Measurements from ENCODE around the gene TMEM140.
"Not testable (repeated sequence)": the region's sequence is repeated elsewhere in the genome, so short reads cannot be mapped to it uniquely, and the experiment has no call there.

TMEM140 gene

DNA sequence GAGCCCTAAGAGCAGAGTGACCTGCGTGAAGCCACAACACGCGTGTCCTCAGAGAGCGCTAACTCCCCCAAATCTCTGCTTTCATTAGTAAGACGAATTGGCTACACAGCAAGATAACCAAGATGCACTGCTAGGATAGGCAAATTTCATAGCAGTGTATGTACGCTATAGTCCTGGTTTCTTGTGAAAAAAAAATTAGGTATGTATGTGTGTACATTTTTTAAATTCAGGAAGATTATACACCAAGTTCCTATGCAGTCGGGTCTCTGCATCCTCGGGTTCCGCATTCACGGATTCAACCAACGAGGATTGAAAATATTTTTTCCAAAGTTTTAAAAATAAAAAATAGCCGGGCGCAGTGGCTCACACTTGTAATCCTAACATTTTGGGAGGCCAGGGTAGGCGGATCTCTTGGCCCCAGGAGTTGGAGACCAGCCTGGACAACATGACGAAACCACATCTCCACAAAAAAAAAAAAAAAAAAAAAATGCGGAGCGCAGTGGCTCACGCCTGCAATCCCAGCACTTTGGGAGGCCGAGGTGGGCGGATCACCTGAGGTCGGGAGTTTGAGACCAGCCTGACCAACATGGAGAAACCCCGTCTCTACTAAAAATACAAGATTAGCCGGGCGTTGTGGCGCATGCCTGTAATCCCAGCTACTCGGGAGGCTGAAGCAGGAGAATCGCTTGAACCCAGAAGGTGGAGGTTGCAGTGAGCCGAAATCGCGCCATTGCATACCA lies 64.2 kb downstream of the TMEM140 start:
- Histone ChIP-seq H3K4me3 (ENCODE audit: low read depth in 1 of 2, low read length in 2 of 2) (peak overlapping the region; percentile 72 to 83), H3K4me1 (ENCODE audit: control insufficient read depth in 1 of 2, insufficient read depth in 2 of 2, low read length in 2 of 2) (peaks cover 11 to 16% of the 10 kb centered on the region in 2 donors), H3K27ac (ENCODE audit: low read depth, low read length) (peak overlapping the region; percentile 46), H3K9ac (ENCODE audit: low read depth in 1 of 2, low read length in 2 of 2) (peak overlapping the region; percentile 59 to 76)
- H3K9me3 ChIP-seq (ENCODE audit: control insufficient read depth in 1 of 2, low read length in 2 of 2); H3K36me3 ChIP-seq (ENCODE audit: control insufficient read depth in 1 of 2, insufficient read depth in 2 of 2, low read length in 2 of 2); H3K27me3 ChIP-seq (ENCODE audit: control insufficient read depth in 1 of 2, insufficient read depth in 2 of 2, low read length in 2 of 2): not testable (repeated sequence)

DNA sequence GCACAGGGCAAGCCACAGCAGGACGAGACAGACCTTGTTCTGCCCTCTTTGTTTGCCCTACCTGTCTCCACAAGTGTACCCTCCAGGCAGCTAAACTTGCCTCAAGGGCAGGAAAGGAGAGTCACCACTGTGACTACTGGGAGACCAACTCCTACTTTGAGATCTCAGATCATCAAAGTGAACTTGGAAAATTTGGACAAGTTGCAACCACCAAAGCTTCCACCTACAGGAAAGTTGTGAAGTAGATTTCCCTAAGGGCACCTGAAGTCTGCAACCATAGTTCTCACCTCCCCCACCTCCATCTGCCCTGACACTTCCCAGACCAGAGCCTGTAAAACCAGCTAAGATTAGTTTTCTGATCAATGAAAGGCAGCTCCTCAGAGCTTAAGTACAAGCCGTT lies 66.0 kb downstream of the TMEM140 start:
- no peak overlapping the region for H3K27ac ChIP-seq (ENCODE audit: low read depth, low read length)
- no peak overlapping the region for H3K9ac ChIP-seq (ENCODE audit: low read depth in 1 of 2, low read length in 2 of 2)
- no peaks in the 10 kb centered on the region for H3K9me3 ChIP-seq (ENCODE audit: control insufficient read depth in 1 of 2, low read length in 2 of 2)
- no peaks in the 10 kb centered on the region for H3K27me3 ChIP-seq (ENCODE audit: control insufficient read depth in 1 of 2, insufficient read depth in 2 of 2, low read length in 2 of 2)
- no peak overlapping the region for H3K4me3 ChIP-seq (ENCODE audit: low read depth in 1 of 2, low read length in 2 of 2)
- peaks cover 12 to 23% of the 10 kb centered on the region in 2 donors for H3K4me1 ChIP-seq (ENCODE audit: control insufficient read depth in 1 of 2, insufficient read depth in 2 of 2, low read length in 2 of 2)
- H3K36me3 ChIP-seq (ENCODE audit: control insufficient read depth in 1 of 2, insufficient read depth in 2 of 2, low read length in 2 of 2), result no peaks in the 10 kb centered on the region

DNA sequence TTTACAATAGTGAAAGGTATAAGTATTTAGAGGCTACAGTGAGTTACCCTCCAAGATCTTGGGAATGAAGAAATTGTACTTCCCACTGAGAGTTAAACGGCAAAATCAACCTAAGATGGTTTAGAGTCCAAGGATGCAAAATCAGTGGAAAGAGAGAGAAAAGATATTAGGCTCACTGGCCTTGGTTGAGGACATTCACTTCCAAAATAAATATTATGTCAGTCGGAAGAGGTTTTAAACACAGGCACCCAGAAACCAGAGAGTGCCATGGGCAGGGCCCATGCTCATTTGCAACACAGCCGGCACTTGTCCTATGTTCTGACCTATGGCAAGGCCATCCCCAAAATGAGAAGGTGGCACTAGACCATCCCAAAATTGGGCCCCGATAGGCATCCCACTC lies 67.3 kb downstream of the TMEM140 start:
- peaks cover 12 to 14% of the 10 kb centered on the region in 2 donors for H3K4me1 ChIP-seq (ENCODE audit: control insufficient read depth in 1 of 2, insufficient read depth in 2 of 2, low read length in 2 of 2)
- H3K27ac ChIP-seq (ENCODE audit: low read depth, low read length), result no peak overlapping the region
- H3K9me3 ChIP-seq (ENCODE audit: control insufficient read depth in 1 of 2, low read length in 2 of 2), result no peaks in the 10 kb centered on the region
- no peaks in the 10 kb centered on the region for H3K36me3 ChIP-seq (ENCODE audit: control insufficient read depth in 1 of 2, insufficient read depth in 2 of 2, low read length in 2 of 2)
- no peak overlapping the region for H3K9ac ChIP-seq (ENCODE audit: low read depth in 1 of 2, low read length in 2 of 2)
- H3K27me3 ChIP-seq (ENCODE audit: control insufficient read depth in 1 of 2, insufficient read depth in 2 of 2, low read length in 2 of 2), result no peaks in the 10 kb centered on the region
- no peak overlapping the region for H3K4me3 ChIP-seq (ENCODE audit: low read depth in 1 of 2, low read length in 2 of 2)

DNA sequence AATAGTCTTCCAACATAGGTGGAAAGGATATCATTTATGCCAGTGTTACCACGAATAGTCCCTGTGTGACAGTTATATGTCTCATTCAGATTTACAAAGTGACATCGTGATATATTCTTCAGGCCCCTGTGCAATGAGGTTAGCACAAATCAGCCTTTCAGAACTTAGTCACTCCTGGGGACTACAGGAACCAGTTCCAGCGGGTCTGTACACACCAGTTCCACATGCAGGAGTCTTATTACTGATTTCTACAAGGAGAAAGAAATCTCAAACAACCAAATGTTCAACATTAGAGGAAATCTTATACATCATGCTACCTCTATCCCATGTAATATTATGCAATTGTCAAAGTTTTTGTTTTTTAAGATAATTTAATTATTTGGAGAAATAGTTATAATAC lies 67.8 kb downstream of the TMEM140 start:
- no peak overlapping the region for H3K4me3 ChIP-seq (ENCODE audit: low read depth in 1 of 2, low read length in 2 of 2)
- H3K9me3 ChIP-seq (ENCODE audit: control insufficient read depth in 1 of 2, low read length in 2 of 2), result no peaks in the 10 kb centered on the region
- H3K27ac ChIP-seq (ENCODE audit: low read depth, low read length), result no peak overlapping the region
- H3K9ac ChIP-seq (ENCODE audit: low read depth in 1 of 2, low read length in 2 of 2), result no peak overlapping the region
- H3K36me3 ChIP-seq (ENCODE audit: control insufficient read depth in 1 of 2, insufficient read depth in 2 of 2, low read length in 2 of 2), result no peaks in the 10 kb centered on the region
- peaks cover 8 to 9% of the 10 kb centered on the region in 2 donors for H3K4me1 ChIP-seq (ENCODE audit: control insufficient read depth in 1 of 2, insufficient read depth in 2 of 2, low read length in 2 of 2)
- H3K27me3 ChIP-seq (ENCODE audit: control insufficient read depth in 1 of 2, insufficient read depth in 2 of 2, low read length in 2 of 2), result no peaks in the 10 kb centered on the region

Data from duodenal mucosa (tissue), 2 donors.